Upper lobe of left lung (tissue), 6 donors: ENCODE measurements around the gene CBL. TPM values are rescaled to one million over a fixed set of nuclear protein-coding genes. Genes with fewer than 3 reads are reported as not detected.

Source experiments
- ATAC-seq, 2 donors: fragments of 200-7000 bp; cut with Tn5 transposase; one replicate each; pipeline ENCODE4 v1.9.1; 2022; ENCODE audit warnings: mild to moderate bottlenecking in 2 of 2, moderate library complexity in 2 of 2; ENCODE audit not compliant: low FRiP score in 2 of 2
- DNase-seq, 2 donors: peaks; one replicate each; pipeline ENCODE4 v3.0.0-alpha.2; 2019 to 2020
- H3K27ac ChIP-seq, 4 donors: fragments of 200-600 bp; sonication (generic); one replicate each; pipeline ENCODE4 v1.5.1; 2016 to 2019
- H3K27me3 ChIP-seq, 4 donors: fragments of 200-600 bp; sonication (generic); one replicate each; pipeline ENCODE4 v1.5.1; 2017 to 2019
- H3K36me3 ChIP-seq, 4 donors: fragments of 200-600 bp; sonication (generic); one replicate each; pipeline ENCODE4 v1.5.1; 2016 to 2019
- H3K4me1 ChIP-seq, 4 donors: fragments of 200-600 bp; sonication (generic); one replicate each; pipeline ENCODE4 v1.5.1; 2018 to 2019
- H3K4me3 ChIP-seq, 4 donors: fragments of 200-600 bp; sonication (generic); one replicate each; pipeline ENCODE4 v1.5.1; 2017 to 2019; ENCODE audit warnings: mild to moderate bottlenecking in 2 of 4, moderate library complexity in 1 of 4
- H3K9me3 ChIP-seq, 4 donors: fragments of 200-600 bp; sonication (generic); one replicate each; pipeline ENCODE4 v1.5.1; 2018 to 2019
- CTCF ChIP-seq, 6 experiments: fragments of 450-650 bp in 4 of 6; fragments of 200-600 bp in 2 of 6; sonication (generic) in 2 of 6; IDR thresholded peaks; one replicate each; pipeline ENCODE4 v1.5.1; 2016 to 2019; ENCODE audit warnings: antibody characterized with exemption in 6 of 6
- EP300 ChIP-seq, 4 donors: sonication (generic); formaldehyde crosslinking; IDR thresholded peaks; one replicate each; pipeline ENCODE4 v1.5.1; 2017; ENCODE audit warnings: antibody characterized with exemption in 4 of 4, control low read depth in 2 of 4
- POLR2A ChIP-seq, 4 donors: fragments of 450-650 bp; IDR thresholded peaks; one replicate each; pipeline ENCODE4 v1.5.1; 2016 to 2017; ENCODE audit warnings: antibody characterized with exemption in 4 of 4, mild to moderate bottlenecking in 2 of 4
- POLR2AphosphoS5 ChIP-seq, 2 donors: sonication (generic); formaldehyde crosslinking; IDR thresholded peaks; one replicate each; pipeline ENCODE4 v1.5.1; 2017; ENCODE audit warnings: antibody characterized with exemption in 2 of 2
- WGBS, 2 donors: methylation state at CpG; one replicate each; pipeline ENCODE4 v1.1.5; 2017 to 2018; 5-methylcytosine and 5-hydroxymethylcytosine counted together
- small RNA-seq, 4 donors: library from RNA; depleted of rRNA; stranded (forward); fragments of <200 nt; gene quantifications; one replicate each; pipeline ENCODE3, GENCODE V24; 2016
- total RNA-seq, 6 donors: library from RNA; depleted of rRNA in 4 of 6; stranded (reverse); fragments of >200 nt in 4 of 6; gene quantifications; one replicate each; pipeline versions ENCODE4 v1.1.0 to v1.2.1, GENCODE V29; 2016 to 2021
- donor health status: DM: no; HTN: no; CAD: no; lungs with moderate emphysema.
- donor health status: DM: no; HTN: yes; CAD: no; lungs with severe emphysema.

The CBL gene
- total RNA-seq, 6 donors from 2014 or later, result 15.4 to 32.2 (median 18.9) TPM

- H3K9me3 ChIP-seq, result no peaks in the 10 kb centered on the region
- no peaks in the 10 kb centered on the region for H3K27me3 ChIP-seq
- WGBS, 2 donors, result 58 to 68% methylated on average over 7 to 9 of the region's 9 CpGs
- TF ChIP-seq CTCF (IDR thresholded peaks at IDR 0.05) (no peak), EP300 (IDR thresholded peaks at IDR 0.05) (no peak), POLR2AphosphoS5 (IDR thresholded peaks at IDR 0.05) (no peak), POLR2A (IDR thresholded peaks at IDR 0.05) (no peak)
- H3K36me3 ChIP-seq, result no peaks in the 10 kb centered on the region
- H3K4me1 ChIP-seq, result peaks cover 3 to 24% (median 18%) of the 10 kb centered on the region in 4 donors
- no peak overlapping the region for H3K4me3 ChIP-seq
- H3K27ac ChIP-seq, result peak overlapping the region in 2 of 4 donors; percentile 17 to 82
- ATAC-seq (no peak), DNase-seq (no peak)
Measured at GRCh38 chr11:119355091-119355843, 149.1 kb downstream of the CBL start.

GRCh38 chr11:119356349-119357031 is 150.4 kb downstream of the CBL start:
- DNase-seq, result peak; percentile 85 to 94
- TF ChIP-seq POLR2A (IDR thresholded peaks at IDR 0.05) (peak in 1 of 4 donors; percentile 15), CTCF (IDR thresholded peaks at IDR 0.05) (peak; percentile 82 to 97 (median 92)), EP300 (IDR thresholded peaks at IDR 0.05) (no peak)
- peak overlapping the region; percentile 31 to 82 (median 66) for H3K27ac ChIP-seq

GRCh38 chr11:119357074-119357473 is 150.9 kb downstream of the CBL start:
- peak overlapping the region in 3 of 4 donors; percentile 60 to 82 (median 73) for H3K27ac ChIP-seq
- TF ChIP-seq POLR2A (IDR thresholded peaks at IDR 0.05) (no peak), POLR2AphosphoS5 (IDR thresholded peaks at IDR 0.05) (no peak), EP300 (IDR thresholded peaks at IDR 0.05) (no peak), CTCF (IDR thresholded peaks at IDR 0.05) (no peak)
- peaks cover 3 to 38% (median 29%) of the 10 kb centered on the region in 4 donors for H3K4me1 ChIP-seq
- peak overlapping the region; percentile 27 to 60 (median 45) for H3K4me3 ChIP-seq
- 34 to 46% methylated on average over 10 to 13 of the region's 13 CpGs for WGBS, 2 donors
- no peaks in the 10 kb centered on the region for H3K36me3 ChIP-seq
- DNase-seq (no peak), ATAC-seq (no peak)
- H3K27me3 ChIP-seq, result no peaks in the 10 kb centered on the region
- H3K9me3 ChIP-seq, result no peaks in the 10 kb centered on the region

More at GRCh38 chr11:119356349-119357031, 150.4 kb downstream of the CBL start:
- WGBS, 2 donors, result 5 to 6% methylated on average over 43 to 54 of the region's 54 CpGs
- Histone ChIP-seq H3K9me3 (no peaks in the 10 kb centered on the region), H3K4me3 (peak overlapping the region; percentile 27 to 60 (median 45)), H3K27me3 (no peaks in the 10 kb centered on the region), H3K36me3 (no peaks in the 10 kb centered on the region), H3K4me1 (peaks cover 3 to 32% (median 24%) of the 10 kb centered on the region in 4 donors)
- peak; percentile 89 to 96 for ATAC-seq

Small RNA genes lying within 50 kb of the gene (small RNA-seq; reads per million reads assigned to genes)
- gene RF01225 (0 reads per million in 4 donors), gene RNU6-262P (0 reads per million in 4 donors)

Other genes starting within 250 kb of the CBL start
- not detected for gene FOXR1, start 234.6 kb upstream of the CBL start, total RNA-seq
- gene CENATAC, start 208.2 kb upstream of the CBL start, total RNA-seq, result 100 to 1,000 TPM in 3 of 6 donors, 10 to 100 TPM in 3; 44.3 to 407 (median 94.3) TPM
- gene RPS25, start 188.0 kb upstream of the CBL start, total RNA-seq, result 1,000 to 10,000 TPM in 2 of 6 donors, 100 to 1,000 TPM in 4; 253 to 1,288 (median 830) TPM
- gene TRAPPC4, start 187.6 kb upstream of the CBL start, total RNA-seq, result 10 to 100 TPM; 44.2 to 77.5 (median 63.6) TPM
- gene SLC37A4, start 175.5 kb upstream of the CBL start, total RNA-seq, result 10 to 100 TPM; 11.4 to 29.0 (median 19.9) TPM
- gene HYOU1, start 149.1 kb upstream of the CBL start, total RNA-seq, result 100 to 1,000 TPM in 1 of 6 donors, 10 to 100 TPM in 5; 33.5 to 202 (median 72.7) TPM
- gene VPS11, start 138.5 kb upstream of the CBL start, total RNA-seq, result 10 to 100 TPM; 24.9 to 88.0 (median 40.4) TPM
- gene HMBS, start 121.5 kb upstream of the CBL start, total RNA-seq, result 10 to 100 TPM in 5 of 6 donors, 1 to 10 TPM in 1; 8.4 to 20.4 (median 13.4) TPM
- gene DPAGT1, start 104.5 kb upstream of the CBL start, total RNA-seq, result 10 to 100 TPM; 18.6 to 43.9 (median 28.3) TPM
- gene C2CD2L, start 99.0 kb upstream of the CBL start, total RNA-seq, result 10 to 100 TPM; 13.0 to 26.2 (median 19.8) TPM
- gene HINFP, start 84.8 kb upstream of the CBL start, total RNA-seq, result 10 to 100 TPM; 22.3 to 90.1 (median 25.6) TPM
- under 1 TPM in 2 of 6 donors, not detected in 4; 0.06 to 0.78 TPM for gene ABCG4, start 57.3 kb upstream of the CBL start, total RNA-seq
- gene NLRX1, start 37.6 kb upstream of the CBL start, total RNA-seq, result 10 to 100 TPM; 13.1 to 34.5 (median 20.2) TPM
- gene NHERF4, start 20.9 kb upstream of the CBL start, total RNA-seq, result 1 to 10 TPM in 1 of 6 donors, under 1 TPM in 3, not detected in 2; 0.29 to 1.0 (median 0.81) TPM
- gene MCAM, start 110.8 kb downstream of the CBL start, total RNA-seq, result 100 to 1,000 TPM in 3 of 6 donors, 10 to 100 TPM in 3; 39.8 to 222 (median 76.5) TPM
- gene RNF26, start 128.2 kb downstream of the CBL start, total RNA-seq, result 10 to 100 TPM in 5 of 6 donors, 1 to 10 TPM in 1; 5.2 to 25.5 (median 14.8) TPM
- gene C1QTNF5, start 134.5 kb downstream of the CBL start, total RNA-seq, result 10 to 100 TPM; 10.5 to 57.2 (median 26.4) TPM
- gene MFRP, start 140.4 kb downstream of the CBL start, total RNA-seq, result not detected
- gene USP2, start 175.4 kb downstream of the CBL start, total RNA-seq, result 1 to 10 TPM; 1.7 to 5.0 (median 3.0) TPM
- 10 to 100 TPM in 2 of 6 donors, 1 to 10 TPM in 2, under 1 TPM in 1, not detected in 1; 0.39 to 30.5 (median 2.7) TPM for gene THY1, start 216.8 kb downstream of the CBL start, total RNA-seq